Measurements from ENCODE around the gene TTC27.

The TTC27 gene

DNA sequence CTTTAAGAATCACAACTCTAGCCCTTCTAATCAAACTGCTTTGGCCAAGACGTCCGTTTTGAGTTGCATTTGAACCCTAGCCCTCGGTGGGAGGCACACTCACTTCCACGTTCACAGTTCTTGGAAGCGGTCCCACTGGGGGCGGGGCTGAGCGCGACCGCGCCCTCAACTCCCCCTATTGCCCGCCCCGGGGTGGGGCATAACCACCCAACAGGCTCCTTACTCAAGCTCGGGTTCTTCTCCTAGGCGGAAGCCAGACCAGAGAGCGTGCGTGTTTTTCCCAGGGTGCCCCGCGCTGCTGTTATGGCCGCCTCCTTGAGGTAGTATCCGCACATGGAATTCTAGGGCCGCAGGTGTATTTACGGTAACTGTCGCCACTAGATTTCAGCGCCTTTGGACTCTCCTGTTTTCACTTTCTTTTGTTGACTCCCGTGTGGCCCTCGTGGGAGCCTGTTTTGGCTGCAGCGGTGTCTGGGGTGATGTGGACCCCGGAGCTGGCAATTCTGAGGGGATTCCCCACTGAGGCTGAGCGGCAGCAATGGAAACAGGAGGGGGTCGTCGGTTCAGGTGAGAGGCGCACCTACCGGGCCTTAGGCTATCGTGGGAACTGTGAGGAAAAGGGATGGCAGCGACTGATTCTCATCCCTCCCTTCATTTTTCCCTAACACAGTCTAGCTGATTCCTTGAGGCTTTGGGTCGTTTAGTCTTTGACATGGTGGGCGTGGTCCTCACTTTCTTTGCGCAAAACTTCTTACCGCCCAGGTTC, at the start of gene TTC27:
TSS of gene TTC27 (plus strand) at position 237 of the 766 bp plus-strand sequence. CDS start at position 480, 243 bp downstream.
- peak; percentile 97 for DNase-seq (ENCODE audit: low read depth)
- TF ChIP-seq, protein P1, sequence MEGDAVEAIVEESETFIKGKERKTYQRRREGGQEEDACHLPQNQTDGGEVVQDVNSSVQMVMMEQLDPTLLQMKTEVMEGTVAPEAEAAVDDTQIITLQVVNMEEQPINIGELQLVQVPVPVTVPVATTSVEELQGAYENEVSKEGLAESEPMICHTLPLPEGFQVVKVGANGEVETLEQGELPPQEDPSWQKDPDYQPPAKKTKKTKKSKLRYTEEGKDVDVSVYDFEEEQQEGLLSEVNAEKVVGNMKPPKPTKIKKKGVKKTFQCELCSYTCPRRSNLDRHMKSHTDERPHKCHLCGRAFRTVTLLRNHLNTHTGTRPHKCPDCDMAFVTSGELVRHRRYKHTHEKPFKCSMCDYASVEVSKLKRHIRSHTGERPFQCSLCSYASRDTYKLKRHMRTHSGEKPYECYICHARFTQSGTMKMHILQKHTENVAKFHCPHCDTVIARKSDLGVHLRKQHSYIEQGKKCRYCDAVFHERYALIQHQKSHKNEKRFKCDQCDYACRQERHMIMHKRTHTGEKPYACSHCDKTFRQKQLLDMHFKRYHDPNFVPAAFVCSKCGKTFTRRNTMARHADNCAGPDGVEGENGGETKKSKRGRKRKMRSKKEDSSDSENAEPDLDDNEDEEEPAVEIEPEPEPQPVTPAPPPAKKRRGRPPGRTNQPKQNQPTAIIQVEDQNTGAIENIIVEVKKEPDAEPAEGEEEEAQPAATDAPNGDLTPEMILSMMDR (conservative IDR thresholded peaks at IDR 0.05; ENCODE audit: low read depth, low read length), result no peak
- H3K4me3 ChIP-seq (ENCODE audit: low read depth, low read length), result peak within 1 kb of the TSS; percentile 96

DNA sequence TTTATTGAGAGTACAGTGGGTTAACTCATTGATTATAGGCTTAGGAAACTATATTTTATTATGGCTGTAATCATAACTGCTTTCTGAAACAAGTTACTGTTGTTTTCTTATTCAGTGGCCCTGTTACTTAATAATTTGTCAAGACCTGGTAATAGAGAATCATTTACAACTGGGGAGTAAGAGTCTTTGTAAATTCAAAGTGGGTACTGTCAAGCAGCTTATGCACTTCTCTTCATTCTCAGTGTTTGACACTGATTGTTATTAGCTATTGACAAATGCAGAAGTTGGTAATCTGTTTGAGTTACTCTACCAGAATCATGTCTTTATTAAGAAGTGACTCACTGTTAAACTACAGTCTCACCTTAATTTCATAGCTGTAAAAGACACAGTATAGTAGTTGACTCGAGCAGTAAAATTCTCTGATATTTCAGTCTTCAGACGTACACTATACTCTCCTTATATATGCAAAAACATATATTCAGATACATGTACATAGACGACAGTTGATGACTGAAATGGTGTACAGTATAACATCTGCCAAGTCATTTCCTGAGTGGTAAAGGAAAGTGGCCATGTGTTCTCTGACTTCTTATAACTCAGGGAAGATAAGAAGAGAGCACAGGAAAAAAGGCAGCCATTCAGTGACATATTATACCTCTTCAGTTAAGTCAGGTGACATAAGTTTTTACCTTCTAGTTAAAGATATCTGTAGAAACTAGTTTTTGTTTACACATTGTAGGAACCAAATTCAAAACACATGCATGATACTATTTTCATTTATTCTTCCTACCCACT, 36.0 kb upstream of the TTC27 start:
- H3K4me3 ChIP-seq (ENCODE audit: low read depth, low read length), result no peak overlapping the region
- TF ChIP-seq, protein P1 (conservative IDR thresholded peaks at IDR 0.05; ENCODE audit: low read depth, low read length), result no peak
- DNase-seq (ENCODE audit: low read depth), result peak; percentile 61

DNA sequence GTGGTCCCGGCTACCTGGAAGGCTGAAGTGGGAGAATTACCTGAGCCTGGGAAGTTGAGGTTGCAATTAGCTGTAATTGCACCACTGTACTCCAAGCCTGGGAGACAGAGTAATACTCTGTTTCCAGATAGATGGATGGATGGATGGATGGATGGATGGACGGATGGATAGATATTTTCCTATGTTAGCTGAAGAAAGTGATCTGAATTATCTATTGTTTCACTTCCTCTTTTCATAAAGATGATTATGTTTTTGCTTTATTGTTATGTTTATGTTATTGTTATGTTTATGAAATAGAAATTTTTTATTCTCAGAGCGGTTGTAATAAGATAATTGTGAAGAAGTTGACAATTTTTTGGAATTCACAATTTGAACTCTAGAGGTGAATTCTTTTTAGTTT, 33.3 kb upstream of the TTC27 start:
- DNase-seq (ENCODE audit: low read depth), result no peak
- H3K4me3 ChIP-seq (ENCODE audit: low read depth, low read length), result no peak overlapping the region
- TF ChIP-seq, protein P1 (conservative IDR thresholded peaks at IDR 0.05; ENCODE audit: low read depth, low read length), result no peak

DNA sequence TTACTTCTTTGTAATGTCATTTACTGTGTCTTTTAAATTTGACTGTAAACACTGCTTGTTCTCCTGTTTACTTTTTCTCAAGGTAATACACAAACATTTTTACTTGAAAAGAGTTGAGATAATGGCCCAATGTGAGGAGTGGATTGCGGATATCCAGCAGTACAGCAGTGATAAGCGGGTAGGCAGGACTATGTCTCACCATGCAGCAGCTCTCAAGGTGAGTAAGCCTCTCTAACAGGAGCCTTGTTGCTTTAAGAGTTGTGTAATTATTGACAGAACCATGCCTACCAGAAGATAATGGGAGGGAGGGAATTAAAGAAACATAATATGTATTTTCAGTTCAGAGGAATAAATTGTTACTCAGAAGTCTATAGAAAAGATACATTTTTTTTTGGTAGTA, 16.5 kb upstream of the TTC27 start:
- TF ChIP-seq, protein P1 (conservative IDR thresholded peaks at IDR 0.05; ENCODE audit: low read depth, low read length), result no peak
- H3K4me3 ChIP-seq (ENCODE audit: low read depth, low read length), result no peak overlapping the region
- DNase-seq (ENCODE audit: low read depth), result no peak

DNA sequence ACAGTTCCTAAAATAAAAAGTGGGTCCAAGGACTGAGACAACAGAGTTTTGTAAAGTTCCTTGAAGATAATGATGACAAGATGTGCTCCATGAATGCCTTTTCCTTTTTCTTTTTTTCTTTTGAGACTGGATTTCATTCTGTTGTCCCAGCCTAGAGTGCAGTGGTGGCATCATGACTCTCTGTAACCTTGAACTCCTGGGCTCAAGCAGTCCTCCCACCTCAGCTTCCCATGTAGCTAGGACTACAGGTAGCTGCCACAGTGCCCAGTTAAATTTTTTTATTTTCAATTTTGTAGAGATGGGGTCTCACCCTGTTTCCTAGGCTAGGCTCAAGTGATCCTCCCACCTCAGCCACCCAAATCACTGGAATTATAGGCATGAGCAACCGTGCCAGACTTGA, 16.1 kb upstream of the TTC27 start:
- no peak for DNase-seq (ENCODE audit: low read depth)
- H3K4me3 ChIP-seq (ENCODE audit: low read depth, low read length), result no peak overlapping the region
- TF ChIP-seq, protein P1 (conservative IDR thresholded peaks at IDR 0.05; ENCODE audit: low read depth, low read length), result no peak

DNA sequence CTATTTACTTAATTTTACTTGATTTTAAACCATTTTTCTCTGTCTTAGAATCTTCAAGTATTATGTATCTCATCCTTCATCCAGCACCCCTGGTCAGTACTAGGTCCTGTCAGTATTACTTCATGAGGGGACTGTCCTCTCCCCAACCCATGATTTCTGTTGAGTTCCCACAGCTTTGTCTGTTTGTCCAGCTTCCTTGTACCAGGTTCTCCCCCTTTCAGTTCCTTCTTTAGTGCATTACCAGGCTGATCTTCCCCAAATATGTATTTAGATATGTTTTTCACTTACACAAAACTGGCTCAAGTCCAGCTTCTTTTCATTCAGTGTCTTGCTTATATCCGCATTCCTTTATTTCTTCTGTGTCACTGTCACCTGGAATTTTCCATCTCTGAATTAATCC, 13.8 kb upstream of the TTC27 start:
- TF ChIP-seq, protein P1 (conservative IDR thresholded peaks at IDR 0.05; ENCODE audit: low read depth, low read length), result no peak
- no peak overlapping the region for H3K4me3 ChIP-seq (ENCODE audit: low read depth, low read length)
- DNase-seq (ENCODE audit: low read depth), result no peak
